ENCODE measurements around the gene PLGRKT.
"Not testable (repeated sequence)": the region's sequence is repeated elsewhere in the genome, so short reads cannot be mapped to it uniquely, and the experiment has no call there.

PLGRKT gene

GRCh38 chr9:5450359-5451091 is 12.8 kb upstream of the PLGRKT start, which contains the start of gene CD274:
CD274 (plus strand) TSS chr9:5450542; CDS start chr9:5456114, 5,572 bp downstream.
- DNase-seq: peak; percentile 90

GRCh38 chr9:5449521-5450358 is 12.0 kb upstream of the PLGRKT start:
- no peak for DNase-seq

GRCh38 chr9:5448461-5449435 is 11.0 kb upstream of the PLGRKT start:
- DNase-seq: no peak

DNA sequence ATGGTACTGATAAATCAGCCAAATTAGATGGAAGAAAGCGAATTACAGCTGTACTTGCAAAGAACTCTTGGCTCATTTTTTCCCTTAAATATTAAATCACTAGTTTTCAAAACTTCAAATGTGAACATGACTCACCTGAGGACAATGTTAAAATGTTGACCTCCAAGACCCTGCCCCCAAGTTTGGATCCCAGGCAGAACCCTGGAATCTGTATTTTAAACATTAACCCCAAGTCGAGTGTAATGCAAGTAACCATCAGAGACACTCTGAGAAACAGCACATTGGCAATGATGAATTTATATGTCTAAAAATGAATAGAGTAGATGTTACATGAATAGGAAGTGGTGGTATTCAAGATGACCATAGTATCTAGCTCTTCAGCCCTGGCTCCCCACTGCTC is 10.3 kb upstream of the PLGRKT start:
- DNase-seq: no peak

GRCh38 chr9:5447337-5447736 is 9.6 kb upstream of the PLGRKT start:
- DNase-seq: no peak

GRCh38 chr9:5446451-5447236 is 8.9 kb upstream of the PLGRKT start:
- DNase-seq: no peak

- no peak for DNase-seq
These were observed 8.2 kb upstream of the PLGRKT start for GRCh38 chr9:5445886-5446285.

GRCh38 chr9:5445096-5445495 is 7.4 kb upstream of the PLGRKT start:
- DNase-seq: not testable (repeated sequence)

DNA sequence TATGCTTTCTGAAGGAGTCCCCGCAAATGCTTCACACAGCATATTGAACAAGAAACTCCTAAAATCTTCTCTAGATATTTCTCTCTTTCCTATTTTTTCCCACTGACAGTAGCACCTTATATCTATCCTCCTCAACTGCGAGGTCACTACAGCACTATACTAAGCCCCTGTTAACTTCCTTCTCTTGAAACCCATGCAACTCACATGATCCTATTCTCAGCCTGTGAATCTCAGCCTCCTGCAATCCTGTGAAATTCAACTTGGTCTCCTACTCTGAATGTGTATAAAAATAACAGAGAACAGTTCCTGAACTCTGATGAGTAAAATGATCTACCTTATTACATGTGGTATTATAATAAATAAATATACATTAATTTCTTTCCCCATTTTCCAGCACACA is 6.1 kb upstream of the PLGRKT start:
- DNase-seq: no peak

DNA sequence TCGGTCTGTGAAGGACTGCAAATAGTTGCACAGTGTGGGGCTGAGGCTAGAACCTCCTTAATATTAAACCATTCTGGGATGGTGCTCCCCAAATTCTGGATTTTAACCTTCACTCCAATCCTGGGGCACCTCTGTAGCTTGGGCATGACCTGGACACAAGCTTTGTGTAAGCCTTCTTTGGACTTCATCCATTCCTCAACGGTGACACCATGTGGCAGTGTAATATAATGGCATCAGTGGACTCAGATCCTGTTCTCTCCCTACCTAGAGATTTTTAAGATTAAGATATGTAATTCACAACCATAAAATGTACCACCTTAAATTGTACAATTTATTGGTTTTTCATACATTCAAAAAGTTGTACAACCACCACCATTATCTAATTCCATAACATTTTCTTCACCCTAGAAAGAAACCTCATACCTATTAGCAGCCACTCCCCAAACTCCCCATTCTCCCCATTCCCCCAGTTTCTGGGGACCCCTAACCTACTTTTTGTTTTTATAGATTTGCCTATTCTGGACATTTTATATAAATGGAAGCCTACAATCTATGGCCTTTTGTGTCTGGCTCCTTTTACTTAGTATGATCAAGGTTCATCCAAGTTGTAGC is 4.8 kb upstream of the PLGRKT start:
- no peak for DNase-seq

DNA sequence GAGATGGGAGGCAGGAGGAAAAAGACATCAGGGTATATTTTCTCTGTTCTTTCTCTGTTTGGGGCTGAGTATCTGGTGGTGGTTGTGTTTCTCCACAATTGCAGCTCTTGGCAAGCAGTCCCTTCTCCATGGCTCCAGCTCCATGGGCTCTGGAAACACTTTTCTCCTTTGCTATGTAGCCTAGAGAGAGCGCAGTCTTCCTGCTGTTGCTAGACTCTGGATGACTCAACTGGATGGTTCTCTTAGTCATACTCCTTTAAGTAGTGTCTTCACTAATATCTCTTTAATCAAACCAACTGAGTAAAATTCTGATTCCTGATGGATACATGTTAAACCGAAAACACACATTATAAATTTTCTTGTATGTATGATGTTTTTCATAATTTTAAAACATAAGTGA is 3.3 kb upstream of the PLGRKT start:
- no peak for DNase-seq

- no peak for DNase-seq
These were observed 2.7 kb upstream of the PLGRKT start for GRCh38 chr9:5440426-5440825.

DNA sequence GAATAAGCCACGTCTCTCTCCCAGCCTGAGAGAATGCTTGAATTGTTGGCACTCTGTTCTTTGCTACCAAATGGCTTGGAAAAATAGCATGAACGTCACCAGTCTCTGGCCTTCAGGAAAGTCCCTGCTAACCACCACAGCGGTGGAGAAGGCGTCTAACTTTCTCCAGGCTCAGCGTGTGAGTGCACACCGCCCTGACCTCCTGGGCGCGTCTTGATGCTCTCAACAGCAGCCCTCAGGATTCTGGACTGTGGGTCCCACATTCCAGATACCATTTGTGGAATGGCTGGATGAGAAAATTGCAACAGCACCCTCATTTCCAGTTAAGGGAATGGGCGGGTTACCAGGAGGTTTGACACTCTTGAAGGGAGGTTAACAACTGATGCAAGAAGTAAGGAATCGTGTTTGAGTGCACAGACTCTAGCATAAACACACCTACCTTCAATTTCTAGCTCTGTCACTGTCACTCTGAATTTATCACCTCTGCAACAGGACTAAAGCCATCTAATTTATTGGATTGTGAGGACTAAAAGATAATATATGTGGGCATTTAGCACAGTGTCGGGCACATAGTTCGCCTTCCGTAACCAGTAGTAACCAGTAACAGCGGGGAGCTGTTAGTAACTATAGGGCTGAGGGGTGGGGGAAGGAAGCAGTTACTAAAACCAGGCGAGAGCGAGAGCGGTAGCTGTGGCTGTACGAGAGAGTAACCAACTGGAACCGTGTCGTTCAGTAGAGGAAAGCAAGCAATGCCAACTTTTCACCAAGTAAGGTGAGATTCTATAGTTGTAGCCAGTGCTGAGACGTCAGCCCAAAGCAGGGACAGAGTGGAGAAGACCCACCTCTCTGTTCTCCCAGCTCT is 807 bp upstream of the PLGRKT start:
- no peak for DNase-seq

DNA sequence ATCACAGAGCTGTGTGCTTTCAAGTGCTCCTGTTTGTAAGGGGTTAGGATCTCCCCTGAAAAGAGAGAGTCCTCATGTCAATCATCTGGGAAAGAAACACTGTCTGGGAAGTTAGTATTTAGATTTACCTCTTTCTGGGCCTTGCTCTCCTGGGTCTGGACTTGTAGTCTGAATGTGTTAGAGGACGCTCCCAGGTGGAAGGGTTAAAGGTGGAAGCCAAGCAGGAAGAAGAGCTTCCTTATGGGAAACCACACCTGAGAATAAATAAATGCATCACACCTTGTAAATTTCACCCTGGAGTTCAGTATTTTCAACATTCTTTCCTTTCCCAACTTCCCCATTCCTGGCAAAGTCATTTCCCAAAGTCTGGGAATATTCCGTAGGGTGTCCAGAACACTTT is 1.3 kb downstream of the PLGRKT start:
- DNase-seq: no peak

DNA sequence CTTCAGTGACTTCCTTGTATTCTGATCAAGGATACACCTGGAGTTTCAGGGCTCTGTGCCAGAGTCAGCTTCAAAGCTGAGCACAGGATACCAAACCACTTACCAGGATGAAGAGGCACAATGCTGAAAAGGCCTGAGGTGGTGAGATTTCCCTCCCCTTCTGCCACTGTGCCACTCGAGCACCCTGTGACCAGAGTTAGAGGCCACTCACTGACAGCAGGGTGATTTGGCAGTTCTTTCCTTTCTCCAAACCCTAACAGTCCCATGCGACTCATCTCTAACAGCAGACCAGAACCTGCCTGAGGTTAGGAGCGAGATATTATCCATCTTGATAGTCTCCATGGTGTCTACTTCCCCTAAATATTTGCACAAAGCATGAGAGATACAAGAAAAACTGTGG is 1.8 kb downstream of the PLGRKT start:
- DNase-seq: no peak

DNA sequence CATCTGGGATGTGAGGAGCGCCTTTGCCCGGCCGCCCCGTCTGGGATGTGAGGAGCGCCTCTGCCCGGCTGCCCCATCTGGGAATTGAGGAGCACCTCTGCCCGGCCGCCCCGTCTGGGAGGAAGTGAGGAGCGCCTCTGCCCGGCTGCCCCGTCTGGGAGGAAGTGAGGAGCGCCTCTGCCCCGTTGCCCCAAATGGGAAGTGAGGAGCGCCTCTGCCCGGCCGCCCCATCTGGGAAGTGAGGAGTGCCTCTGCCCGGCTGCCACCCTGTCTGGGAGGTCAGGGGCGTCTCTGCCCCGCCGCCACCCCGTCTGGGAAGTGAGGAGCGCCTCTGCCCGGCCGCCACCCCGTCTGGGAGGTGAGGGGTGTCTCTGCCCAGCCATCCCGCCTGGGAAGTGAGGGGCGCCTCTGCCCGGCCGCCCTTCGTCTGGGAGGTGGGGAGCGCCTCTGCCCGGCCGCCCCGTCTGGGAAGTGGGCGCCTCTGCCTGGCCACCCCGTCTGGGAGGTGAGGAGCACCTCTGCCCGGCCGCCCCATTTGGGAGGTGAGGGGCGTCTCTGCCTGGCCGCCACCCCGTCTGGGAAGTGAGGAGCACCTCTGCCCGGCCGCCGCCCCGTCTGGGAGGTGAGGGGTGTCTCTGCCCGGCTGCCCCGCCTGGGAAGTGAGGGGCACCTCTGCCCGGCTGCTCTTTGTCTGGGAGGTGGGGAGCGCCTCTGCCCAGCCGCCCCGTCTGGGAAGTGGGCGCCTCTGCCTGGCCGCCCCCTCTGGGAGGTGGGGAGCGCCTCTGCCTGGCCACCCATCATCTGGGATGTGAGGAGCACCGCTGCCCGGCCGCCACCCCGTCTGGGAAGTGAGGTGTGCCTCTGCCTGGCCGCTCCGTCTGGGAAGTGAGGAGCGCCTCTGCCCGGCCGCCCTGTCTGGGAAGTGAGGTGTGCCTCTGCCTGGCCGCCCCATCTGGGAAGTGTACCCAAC is 3.6 kb downstream of the PLGRKT start:
- not testable (repeated sequence) for DNase-seq

GRCh38 chr9:5433328-5433727 is 4.4 kb downstream of the PLGRKT start:
- DNase-seq: not testable (repeated sequence)

GRCh38 chr9:5432890-5433289 is 4.8 kb downstream of the PLGRKT start:
- DNase-seq: not testable (repeated sequence)

DNA sequence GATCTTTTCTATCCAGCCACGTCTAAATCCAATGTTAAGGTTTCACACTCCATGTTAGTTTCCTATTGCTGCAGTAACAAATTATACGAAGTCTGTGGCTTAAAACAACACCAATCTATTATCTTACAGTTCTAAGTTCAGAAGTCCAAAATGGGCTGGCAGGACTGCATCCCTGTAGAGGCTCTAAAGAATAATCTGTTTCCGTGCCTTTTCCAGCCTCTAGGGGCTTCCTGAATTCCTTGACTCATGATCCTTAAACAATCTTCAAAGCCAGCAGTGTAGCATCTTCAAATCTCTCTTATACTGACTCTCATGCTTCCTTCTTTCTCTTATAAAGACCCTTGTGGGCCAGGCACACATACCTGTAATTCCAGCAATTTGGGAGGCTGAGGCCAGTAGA is 6.8 kb downstream of the PLGRKT start:
- no peak for DNase-seq

Data from activated CD8-positive, alpha-beta memory T cell treated with anti-CD3 and anti-CD28 coated beads for 24 hours (primary cell).